Urinary bladder (tissue), 4 donors: ENCODE data around the gene YARS2. TPM values are rescaled to one million over a fixed set of nuclear protein-coding genes. Genes with fewer than 3 reads are reported as not detected.
"Not testable (repeated sequence)": the region's sequence is repeated elsewhere in the genome, so short reads cannot be mapped to it uniquely, and the experiment has no call there.

Source experiments
- DNase-seq: peaks from one replicate; pipeline ENCODE4 v3.0.0-alpha.2; 2015; ENCODE audit errors: extremely low spot score
- H3K27ac ChIP-seq: one replicate; pipeline ENCODE4 v1.5.1; 2013; ENCODE audit warnings: low read depth, mild to moderate bottlenecking, moderate library complexity
- H3K36me3 ChIP-seq: one replicate; pipeline ENCODE4 v1.6.1; 2013; ENCODE audit warnings: mild to moderate bottlenecking, moderate library complexity; ENCODE audit not compliant: insufficient read depth
- H3K4me1 ChIP-seq: one replicate; pipeline ENCODE4 v1.6.1; 2013; ENCODE audit warnings: mild to moderate bottlenecking, moderate library complexity; ENCODE audit not compliant: insufficient read depth
- H3K4me3 ChIP-seq: one replicate; pipeline ENCODE4 v1.5.1; 2013; ENCODE audit warnings: low read depth, low read length
- WGBS: extraction: QIAGEN DNeasy Blood & Tissue Kit; methylation state at CpG from one replicate; pipeline ENCODE4 v1.1.7; 2013; 5-methylcytosine and 5-hydroxymethylcytosine counted together
- polyA plus RNA-seq: library from polyadenylated mRNA; stranded (reverse); fragments of 200-250 nt; gene quantifications from one replicate; pipeline ENCODE4 v1.2.3, GENCODE V29; 2013
- total RNA-seq: library from RNA; depleted of rRNA; stranded (reverse); fragments of >200 nt; gene quantifications from one replicate; pipeline ENCODE4 v1.2.3, GENCODE V29; 2014
- donor health status: healthy with polysubstance abuse.
- donor health status: healthy.

YARS2 gene
- total and polyA plus RNA-seq, 2 donors = 9.6 to 43.1 TPM

GRCh38 chr12:32734952-32735351, 20.7 kb downstream of the YARS2 start:
- 96% methylated on average over 1 of the region's 1 CpG for WGBS
- H3K36me3 ChIP-seq = peaks cover 6% of the 10 kb centered on the region

DNA sequence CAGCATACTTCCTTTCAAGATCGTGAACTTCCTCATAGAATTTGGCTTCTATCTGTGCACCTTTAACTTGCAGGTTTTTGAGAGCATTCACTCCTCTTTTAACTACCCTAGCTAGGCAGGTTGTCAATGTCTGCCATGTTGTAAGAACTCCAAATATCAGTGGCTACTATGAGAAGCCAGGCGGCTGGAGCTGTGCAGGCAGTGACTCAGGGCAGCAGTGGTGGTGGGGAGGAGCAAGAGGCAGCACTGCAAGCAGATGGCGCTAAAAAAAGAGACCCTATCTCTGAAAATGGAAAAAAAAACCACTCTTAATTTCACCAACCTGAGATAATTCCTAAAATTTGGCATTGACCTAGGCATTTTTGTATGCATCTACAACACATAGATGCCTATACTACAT, 28.5 kb downstream of the YARS2 start:
- H3K36me3 ChIP-seq = peaks cover 1% of the 10 kb centered on the region
- WGBS = 76% methylated on average over 3 of the region's 3 CpGs
- H3K27ac ChIP-seq = no peak overlapping the region
- no peaks in the 10 kb centered on the region for H3K4me1 ChIP-seq
- H3K4me3 ChIP-seq = no peak overlapping the region
- DNase-seq = no peak

More at GRCh38 chr12:32734952-32735351, 20.7 kb downstream of the YARS2 start:
- Histone ChIP-seq H3K4me3 (no peak overlapping the region), H3K27ac (no peak overlapping the region), H3K4me1 (no peaks in the 10 kb centered on the region)
- no peak for DNase-seq

GRCh38 chr12:32726286-32726685, 29.4 kb downstream of the YARS2 start:
- Histone ChIP-seq H3K4me1 (no peaks in the 10 kb centered on the region), H3K36me3 (peaks cover 1% of the 10 kb centered on the region), H3K4me3 (no peak overlapping the region), H3K27ac (no peak overlapping the region)
- no peak for DNase-seq
- 99% methylated on average over 2 of the region's 2 CpGs for WGBS

DNA sequence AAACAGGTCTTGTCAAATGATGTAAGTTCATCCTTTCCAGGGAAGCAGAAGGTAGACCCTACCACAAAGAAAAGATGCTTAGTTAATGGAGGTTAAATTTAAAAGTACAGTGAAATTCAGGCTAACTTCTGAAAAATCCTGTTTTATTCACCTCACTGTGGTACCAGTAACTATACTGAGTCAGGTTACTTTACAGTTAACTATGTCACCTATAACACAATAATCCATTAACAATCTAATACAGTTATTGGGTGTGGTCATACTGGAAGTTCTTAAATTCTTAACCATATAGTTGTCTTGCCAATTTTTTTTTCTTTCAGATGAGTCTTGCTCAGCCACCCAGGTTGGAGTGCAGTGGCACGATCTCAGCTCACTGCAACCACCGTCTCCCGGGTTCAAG, 30.4 kb downstream of the YARS2 start:
- not testable (repeated sequence) for H3K36me3 ChIP-seq, H3K4me1 ChIP-seq, H3K27ac ChIP-seq, H3K4me3 ChIP-seq, DNase-seq
- WGBS = over 99% methylated on average over 3 of the region's 3 CpGs

DNA sequence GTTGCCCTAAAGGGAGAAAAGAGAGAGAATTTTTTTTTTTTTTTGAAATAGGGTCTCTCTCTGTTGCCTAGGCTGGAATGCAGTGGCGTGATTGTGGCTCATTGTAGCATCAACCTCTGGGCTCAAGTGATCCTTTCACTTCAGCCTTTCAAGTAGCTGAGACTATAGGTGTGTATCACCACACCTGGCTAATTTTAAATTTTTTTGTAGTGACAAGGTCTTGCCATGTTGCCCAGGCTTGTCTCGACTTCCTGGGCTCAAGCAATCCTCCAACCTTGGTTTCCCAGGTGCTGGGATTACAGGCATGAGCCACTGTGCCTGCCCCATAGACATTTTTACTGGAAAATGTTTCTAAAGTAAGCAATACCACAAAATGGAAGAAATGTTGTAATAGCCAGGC, 36.8 kb downstream of the YARS2 start:
- no peak for DNase-seq
- Histone ChIP-seq H3K27ac (no peak overlapping the region), H3K36me3 (peaks cover 1% of the 10 kb centered on the region), H3K4me1 (no peaks in the 10 kb centered on the region), H3K4me3 (no peak overlapping the region)
- 95% methylated on average over 2 of the region's 2 CpGs for WGBS

- no peak for DNase-seq
- no peak overlapping the region for H3K4me3 ChIP-seq
- H3K27ac ChIP-seq = no peak overlapping the region
- H3K36me3 ChIP-seq = peaks cover 4% of the 10 kb centered on the region
- 80% methylated on average over 4 of the region's 4 CpGs for WGBS
- no peaks in the 10 kb centered on the region for H3K4me1 ChIP-seq
Measured at GRCh38 chr12:32714772-32715171, 40.9 kb downstream of the YARS2 start.

GRCh38 chr12:32708926-32709325, 46.8 kb downstream of the YARS2 start:
- Histone ChIP-seq H3K27ac (no peak overlapping the region), H3K4me1 (no peaks in the 10 kb centered on the region), H3K36me3 (peaks cover 4% of the 10 kb centered on the region), H3K4me3 (no peak overlapping the region)
- no peak for DNase-seq
- 90% methylated on average over 2 of the region's 2 CpGs for WGBS

- no peak for DNase-seq
- WGBS = 89% methylated on average over 2 of the region's 2 CpGs
- no peaks in the 10 kb centered on the region for H3K4me1 ChIP-seq
- no peak overlapping the region for H3K27ac ChIP-seq
- no peaks in the 10 kb centered on the region for H3K36me3 ChIP-seq
- no peak overlapping the region for H3K4me3 ChIP-seq
Measured at GRCh38 chr12:32706335-32707024, 49.2 kb downstream of the YARS2 start.

DNA sequence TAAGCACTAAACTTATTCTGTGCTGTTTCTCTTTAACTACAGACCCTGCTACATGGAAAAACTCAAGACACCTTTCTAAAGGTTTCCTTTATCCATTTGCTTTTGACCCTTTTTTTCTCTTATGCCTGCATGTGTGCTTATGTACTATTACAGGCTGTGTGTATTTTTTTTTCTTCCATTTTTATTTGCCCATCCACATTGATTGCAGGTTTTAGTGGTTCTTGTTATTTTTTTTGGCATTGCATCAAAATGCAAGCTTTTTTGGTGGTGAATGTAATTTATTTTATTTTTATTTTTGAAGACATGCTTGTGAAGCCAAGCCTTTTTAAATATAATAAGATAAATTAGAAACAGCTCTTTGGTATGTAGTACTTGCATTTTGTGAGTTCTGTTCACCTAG, 49.9 kb downstream of the YARS2 start:
- DNase-seq = no peak
- Histone ChIP-seq H3K27ac (no peak overlapping the region), H3K4me3 (no peak overlapping the region), H3K36me3 (no peaks in the 10 kb centered on the region), H3K4me1 (no peaks in the 10 kb centered on the region)

- Histone ChIP-seq H3K36me3 (no peaks in the 10 kb centered on the region), H3K4me1 (no peaks in the 10 kb centered on the region), H3K27ac (no peak overlapping the region), H3K4me3 (no peak overlapping the region)
- WGBS = 57% methylated on average over 1 of the region's 1 CpG
- no peak for DNase-seq
Measured at GRCh38 chr12:32702946-32703345, 52.8 kb downstream of the YARS2 start.

GRCh38 chr12:32702473-32702872, 53.2 kb downstream of the YARS2 start:
- Histone ChIP-seq H3K27ac (no peak overlapping the region), H3K4me1 (no peaks in the 10 kb centered on the region), H3K36me3 (no peaks in the 10 kb centered on the region), H3K4me3 (no peak overlapping the region)
- no peak for DNase-seq

GRCh38 chr12:32699437-32699836, 56.3 kb downstream of the YARS2 start:
- not testable (repeated sequence) for DNase-seq, H3K4me1 ChIP-seq, H3K4me3 ChIP-seq, H3K36me3 ChIP-seq, H3K27ac ChIP-seq
- 98% methylated on average over 8 of the region's 8 CpGs for WGBS

DNA sequence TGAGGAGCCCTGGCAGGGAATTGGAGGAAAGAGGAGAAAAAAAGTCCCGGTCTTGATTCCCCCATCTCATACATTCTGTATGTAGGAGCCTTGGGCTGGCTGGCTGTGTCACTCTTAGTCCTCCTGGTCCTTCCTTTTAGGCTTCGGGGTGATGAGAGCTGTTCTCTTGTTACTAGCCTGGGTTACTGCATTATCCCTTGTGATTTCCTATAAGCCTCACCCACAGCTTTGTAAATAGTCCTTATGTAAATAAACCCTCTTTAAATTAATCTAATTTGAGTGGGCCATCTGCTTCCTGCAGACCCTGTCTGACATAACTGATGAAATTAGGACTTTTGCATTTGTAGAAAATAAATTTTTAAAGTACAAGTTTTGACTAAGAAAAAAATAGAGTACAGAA, 57.4 kb downstream of the YARS2 start:
- Histone ChIP-seq H3K4me1 (no peaks in the 10 kb centered on the region), H3K4me3 (no peak overlapping the region), H3K36me3 (no peaks in the 10 kb centered on the region), H3K27ac (no peak overlapping the region)
- 65% methylated on average over 2 of the region's 2 CpGs for WGBS
- DNase-seq = no peak

DNA sequence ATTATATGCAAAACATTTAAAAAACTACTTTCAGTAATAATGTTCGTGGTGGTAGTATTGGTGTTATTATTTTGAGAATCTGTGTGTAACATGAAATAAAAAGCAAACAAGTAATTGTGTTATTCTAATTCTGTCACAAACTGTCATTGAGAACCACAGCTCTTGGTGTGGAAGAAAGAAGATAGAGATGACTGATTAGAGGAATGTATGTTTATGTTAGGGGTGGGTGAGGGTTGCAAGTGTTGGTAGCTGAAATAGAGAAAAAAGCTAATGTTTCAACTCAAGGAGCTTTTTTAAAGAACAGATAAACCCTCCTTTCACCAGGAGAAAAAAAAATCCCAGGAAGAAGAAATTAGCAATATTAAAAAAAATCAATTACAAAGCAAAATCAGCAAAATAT, 58.3 kb downstream of the YARS2 start:
- H3K36me3 ChIP-seq = no peaks in the 10 kb centered on the region
- no peak overlapping the region for H3K4me3 ChIP-seq
- no peaks in the 10 kb centered on the region for H3K4me1 ChIP-seq
- 95% methylated on average over 1 of the region's 1 CpG for WGBS
- DNase-seq = no peak
- no peak overlapping the region for H3K27ac ChIP-seq
